H9 (cell line): ENCODE measurements around the gene LY6G5C. TPM values are rescaled to one million over a fixed set of nuclear protein-coding genes. Genes with fewer than 3 reads are reported as not detected.

Experiments used
- DNase-seq: peaks from one replicate; pipeline ENCODE4 v3.0.0-alpha.2; 2017
- H2AFZ ChIP-seq: one replicate; pipeline ENCODE4 v1.6.1; 2013; ENCODE audit warnings: mild to moderate bottlenecking, low read length, control low read depth, moderate library complexity
- H2AK5ac ChIP-seq: 2 replicates; pipeline ENCODE4 v1.6.1; 2013; ENCODE audit warnings: low read length, control low read depth, mixed read lengths; ENCODE audit not compliant: insufficient read length
- H2BK120ac ChIP-seq: one replicate; pipeline ENCODE4 v1.6.1; 2013; ENCODE audit warnings: low read depth, mild to moderate bottlenecking, low read length, control low read depth, inconsistent platforms; ENCODE audit not compliant: poor library complexity, severe bottlenecking
- H2BK12ac ChIP-seq: 2 replicates; pipeline ENCODE4 v1.6.1; 2013; ENCODE audit warnings: low read length, control low read depth, mixed read lengths, low read depth; ENCODE audit not compliant: insufficient read length
- H2BK15ac ChIP-seq: 2 replicates; pipeline ENCODE4 v1.6.1; 2013; ENCODE audit warnings: low read depth, low read length, control low read depth
- H2BK20ac ChIP-seq: one replicate; pipeline ENCODE4 v1.6.1; 2013; ENCODE audit warnings: low read depth, mild to moderate bottlenecking, low read length, control low read depth, inconsistent platforms; ENCODE audit not compliant: poor library complexity, severe bottlenecking
- H2BK5ac ChIP-seq: 2 replicates; pipeline ENCODE4 v1.6.1; 2013; ENCODE audit warnings: low read length, control low read depth, mixed read lengths; ENCODE audit not compliant: insufficient read length
- H3K14ac ChIP-seq: 2 replicates; pipeline ENCODE4 v1.6.1; 2013; ENCODE audit warnings: low read length, control low read depth; ENCODE audit not compliant: insufficient read depth
- H3K18ac ChIP-seq: 2 replicates; pipeline ENCODE4 v1.6.1; 2013; ENCODE audit warnings: low read depth, mild to moderate bottlenecking, mixed read lengths, low read length, control low read depth; ENCODE audit not compliant: insufficient read length
- H3K23ac ChIP-seq: 2 replicates; pipeline ENCODE4 v1.6.1; 2013; ENCODE audit warnings: low read length, control low read depth, mixed read lengths, low read depth; ENCODE audit not compliant: insufficient read length
- H3K23me2 ChIP-seq: 2 replicates; pipeline ENCODE4 v1.6.1; 2013; ENCODE audit warnings: low read depth, mild to moderate bottlenecking, mixed read lengths, low read length, control low read depth; ENCODE audit not compliant: insufficient read length, poor library complexity, severe bottlenecking
- H3K27ac ChIP-seq: 2 replicates; pipeline ENCODE4 v1.5.1; 2013; ENCODE audit warnings: low read length, control low read depth, mixed read lengths, low read depth; ENCODE audit not compliant: insufficient read length
- H3K27me3 ChIP-seq: 2 replicates; pipeline ENCODE4 v1.6.1; 2013; ENCODE audit warnings: low read length, control low read depth, inconsistent platforms; ENCODE audit not compliant: insufficient read depth
- H3K4ac ChIP-seq: 2 replicates; pipeline ENCODE4 v1.6.1; 2013; ENCODE audit warnings: low read depth, mild to moderate bottlenecking, control low read depth, inconsistent platforms, low read length, moderate library complexity
- H3K4me1 ChIP-seq: 2 replicates; pipeline ENCODE4 v1.6.1; 2013; ENCODE audit warnings: low read length, control low read depth, inconsistent platforms; ENCODE audit not compliant: insufficient read depth
- H3K4me2 ChIP-seq: 2 replicates; pipeline ENCODE4 v1.6.1; 2013; ENCODE audit warnings: low read length, control low read depth, mixed read lengths; ENCODE audit not compliant: insufficient read length, insufficient read depth
- H3K56ac ChIP-seq: 2 replicates; pipeline ENCODE4 v1.6.1; 2013; ENCODE audit warnings: low read depth, mild to moderate bottlenecking, mixed read lengths, low read length, control low read depth; ENCODE audit not compliant: insufficient read length
- H3K79me1 ChIP-seq: 2 replicates; pipeline ENCODE4 v1.6.1; 2013; ENCODE audit warnings: low read depth, mild to moderate bottlenecking, moderate library complexity, low read length, control low read depth, inconsistent platforms; ENCODE audit not compliant: insufficient read depth, poor library complexity, severe bottlenecking
- H3K79me2 ChIP-seq: 2 replicates; pipeline ENCODE4 v1.6.1; 2013; ENCODE audit warnings: low read length, control low read depth, inconsistent platforms; ENCODE audit not compliant: insufficient read depth
- H3K9ac ChIP-seq: 2 replicates; pipeline ENCODE4 v1.6.1; 2013; ENCODE audit warnings: low read length, control low read depth, mixed read lengths; ENCODE audit not compliant: insufficient read length; ENCODE audit errors: extremely low read depth
- H3K9me3 ChIP-seq: one replicate; pipeline ENCODE4 v1.6.1; 2013; ENCODE audit warnings: low read depth, low read length, inconsistent platforms; ENCODE audit not compliant: control insufficient read depth
- H3T11ph ChIP-seq: one replicate; pipeline ENCODE4 v1.6.1; 2013; ENCODE audit warnings: mild to moderate bottlenecking, low read length, control low read depth, inconsistent platforms
- H4K20me1 ChIP-seq: one replicate; pipeline ENCODE4 v1.6.1; 2013; ENCODE audit not compliant: control insufficient read depth, insufficient read length, insufficient read depth
- H4K5ac ChIP-seq: 2 replicates; pipeline ENCODE4 v1.6.1; 2013; ENCODE audit warnings: low read depth, mild to moderate bottlenecking, mixed read lengths, low read length, control low read depth; ENCODE audit not compliant: insufficient read length
- H4K8ac ChIP-seq: replicated peaks from 2 replicates; pipeline ENCODE4 v1.6.1; 2013; ENCODE audit warnings: low read length, control low read depth, mixed read lengths, low read depth; ENCODE audit not compliant: insufficient read length
- H4K91ac ChIP-seq: 2 replicates; pipeline ENCODE4 v1.6.1; 2013; ENCODE audit warnings: low read depth, mild to moderate bottlenecking, moderate library complexity, mixed read lengths, low read length, control low read depth; ENCODE audit not compliant: insufficient read length
- H3K27ac Mint-ChIP-seq, 3 experiments: 2 replicates in 2 of 3; 3 replicates in 1 of 3; pipeline ENCODE4 v1.8.0; 2020 to 2021; ENCODE audit warnings: mixed read lengths in 3 of 3, mild to moderate bottlenecking in 1 of 3, moderate library complexity in 1 of 3
- H3K27me3 Mint-ChIP-seq: 2 replicates; pipeline ENCODE4 v1.8.0; 2021; ENCODE audit warnings: low read depth, mild to moderate bottlenecking, moderate library complexity, mixed read lengths
- H3K36me3 Mint-ChIP-seq, 3 experiments: 2 replicates in 2 of 3; 3 replicates in 1 of 3; pipeline ENCODE4 v1.8.0; 2020 to 2021; ENCODE audit warnings: low read depth in 3 of 3, mixed read lengths in 3 of 3; ENCODE audit not compliant: insufficient read depth in 1 of 3
- H3K4me1 Mint-ChIP-seq, 2 experiments: 2 replicates each; pipeline ENCODE4 v1.8.0; 2020; ENCODE audit warnings: mixed read lengths in 2 of 2
- H3K4me3 Mint-ChIP-seq, 2 experiments: 2 replicates in 1 of 2; 3 replicates in 1 of 2; pipeline ENCODE4 v1.8.0; 2020 to 2021; ENCODE audit warnings: mild to moderate bottlenecking in 2 of 2, mixed read lengths in 2 of 2, moderate library complexity in 1 of 2
- H3K9me3 Mint-ChIP-seq, 2 experiments: 2 replicates in 1 of 2; 3 replicates in 1 of 2; pipeline ENCODE4 v1.8.0; 2020; ENCODE audit warnings: mild to moderate bottlenecking in 2 of 2, mixed read lengths in 2 of 2, moderate library complexity in 1 of 2
- CTCF ChIP-seq: fragments of 200-600 bp; sonication (generic); conservative IDR thresholded peaks from 3 replicates; pipeline ENCODE4 v1.8.0; 2021; ENCODE audit warnings: antibody characterized with exemption, mild to moderate bottlenecking
- WGBS: extraction: QIAGEN DNeasy Blood & Tissue Kit; methylation state at CpG from one replicate; pipeline ENCODE4 v1.1.7; 2013; ENCODE audit warnings: missing lambda C conversion rate, low lambda C conversion rate, mixed read lengths; ENCODE audit not compliant: insufficient read length; ENCODE audit errors: extremely low coverage; 5-methylcytosine and 5-hydroxymethylcytosine counted together
- total RNA-seq: library from RNA; stranded (reverse); gene quantifications from 2 replicates; pipeline ENCODE4 v1.2.1, GENCODE V29; 2021

LY6G5C gene
- total RNA-seq, 1 experiment from 2014 or later = 2.2 TPM

- H3K4me3 Mint-ChIP-seq = peak overlapping the region in 1 of 2 experiments; percentile 36; a peak in 2 of 5 replicates
- H3K23me2 ChIP-seq = peaks cover 11% of the 10 kb centered on the region
- H3K27me3 ChIP-seq = no peaks in the 10 kb centered on the region
- H4K8ac ChIP-seq = no peak overlapping the region
- no peak for DNase-seq
- WGBS = no CpG with 5 or more reads among the region's 6 CpGs
- no peak overlapping the region for H2BK120ac ChIP-seq
- H3K79me1 ChIP-seq = peaks cover 9% of the 10 kb centered on the region
- no peak overlapping the region for H2BK12ac ChIP-seq
- no peak overlapping the region for H3K9ac ChIP-seq
- H2BK20ac ChIP-seq = no peak overlapping the region
- no peak overlapping the region for H2AFZ ChIP-seq
- no peaks in the 10 kb centered on the region; the same call in 1 of the 2 replicates for H3K27me3 Mint-ChIP-seq
- H3T11ph ChIP-seq = no peak overlapping the region
- H3K14ac ChIP-seq = no peak overlapping the region
- H3K4ac ChIP-seq = no peak overlapping the region
- no peaks in the 10 kb centered on the region for H3K4me1 ChIP-seq
- no peaks in the 10 kb centered on the region for H3K9me3 ChIP-seq
- no peak overlapping the region for H3K56ac ChIP-seq
- no peak overlapping the region for H3K23ac ChIP-seq
- no peak overlapping the region for H3K4me2 ChIP-seq
- H3K27ac Mint-ChIP-seq = no peak overlapping the region; a peak in 2 of 7 replicates
- no peak overlapping the region for H2BK5ac ChIP-seq
- peaks cover 7 to 29% (median 24%) of the 10 kb centered on the region in 3 experiments; a peak in 6 of 7 replicates for H3K36me3 Mint-ChIP-seq
- H4K20me1 ChIP-seq = no peaks in the 10 kb centered on the region
- H3K18ac ChIP-seq = no peak overlapping the region
- H4K5ac ChIP-seq = no peak overlapping the region
- no peak overlapping the region for H4K91ac ChIP-seq
- H3K9me3 Mint-ChIP-seq = no peaks in the 10 kb centered on the region
- no peak overlapping the region for H2BK15ac ChIP-seq
- TF ChIP-seq CTCF = no peak
- H3K79me2 ChIP-seq = peaks cover 4% of the 10 kb centered on the region; the same call in 1 of the 2 replicates
- H3K4me1 Mint-ChIP-seq = peaks cover 19 to 29% of the 10 kb centered on the region in 2 experiments
- H3K27ac ChIP-seq = no peak overlapping the region
- no peak overlapping the region for H2AK5ac ChIP-seq
These were observed 23.3 kb downstream of the LY6G5C start for GRCh38 chr6:31657406-31658157.
